Neural cell (in vitro differentiated cells): ENCODE data around the gene ZNF444. TPM values are rescaled to one million over a fixed set of nuclear protein-coding genes. Genes with fewer than 3 reads are reported as not detected.

Source experiments
- H2AFZ ChIP-seq: fragments of 200-600, 300-800 bp; sonication (generic), shearing (Covaris generic); 2 replicates; pipeline ENCODE4 v1.6.0; 2014; ENCODE audit warnings: low read depth, mild to moderate bottlenecking, antibody characterized with exemption, low read length, moderate library complexity
- H3F3A ChIP-seq: fragments of 200-600 bp; shearing (Covaris generic); 2 replicates; pipeline ENCODE4 v1.6.1; 2016; ENCODE audit warnings: mild to moderate bottlenecking, moderate library complexity, mixed read lengths, antibody characterized with exemption, low read length; ENCODE audit not compliant: insufficient read depth, poor library complexity, severe bottlenecking
- H3K27ac ChIP-seq: fragments of 200-600, 300-800 bp; sonication (generic), shearing (Covaris generic); 2 replicates; pipeline ENCODE4 v1.5.1; 2014; ENCODE audit warnings: mild to moderate bottlenecking, low read length, moderate library complexity
- H3K27me3 ChIP-seq: fragments of 300-800, 200-600 bp; sonication (generic), shearing (Covaris generic); 2 replicates; pipeline ENCODE4 v1.6.0; 2014; ENCODE audit warnings: mild to moderate bottlenecking, low read depth, low read length, moderate library complexity; ENCODE audit not compliant: insufficient read depth
- H3K36me3 ChIP-seq: fragments of 300-800, 200-600 bp; sonication (generic), shearing (Covaris generic); 2 replicates; pipeline ENCODE4 v1.5.1; 2014; ENCODE audit warnings: mild to moderate bottlenecking, antibody characterized with exemption, low read length, moderate library complexity; ENCODE audit not compliant: insufficient read depth
- H3K4me2 ChIP-seq: fragments of 300-800, 200-600 bp; sonication (generic), shearing (Covaris generic); 2 replicates; pipeline ENCODE4 v1.6.0; 2014; ENCODE audit warnings: mild to moderate bottlenecking, low read length
- H3K4me3 ChIP-seq: fragments of 300-800, 200-600 bp; sonication (generic), shearing (Covaris generic); 2 replicates; pipeline ENCODE4 v1.5.1; 2014; ENCODE audit warnings: mild to moderate bottlenecking, low read length, moderate library complexity
- H3K79me2 ChIP-seq: fragments of 200-600 bp; shearing (Covaris generic); replicated peaks from 2 replicates; pipeline ENCODE4 v1.6.0; 2014; ENCODE audit warnings: mild to moderate bottlenecking, low read length, moderate library complexity; ENCODE audit not compliant: insufficient read depth
- H3K9ac ChIP-seq: fragments of 300-800, 200-600 bp; sonication (generic), shearing (Covaris generic); 2 replicates; pipeline ENCODE4 v1.6.1; 2016; ENCODE audit warnings: mild to moderate bottlenecking, low read length, mixed read lengths
- H3K9me2 ChIP-seq: fragments of 200-600 bp; shearing (Covaris generic); 2 replicates; pipeline ENCODE4 v1.6.1; 2016; ENCODE audit warnings: mild to moderate bottlenecking, low read length, mixed read lengths; ENCODE audit not compliant: insufficient read depth
- H3K9me3 ChIP-seq: fragments of 200-600, 300-800 bp; sonication (generic), shearing (Covaris generic); 2 replicates; pipeline ENCODE4 v1.6.1; 2016; ENCODE audit warnings: mild to moderate bottlenecking, mixed run types, low read length, moderate library complexity, mixed read lengths
- H4K20me1 ChIP-seq: fragments of 200-600 bp; shearing (Covaris generic); 2 replicates; pipeline ENCODE4 v1.6.1; 2016; ENCODE audit warnings: mild to moderate bottlenecking, mixed run types; ENCODE audit not compliant: insufficient read depth
- CTCF ChIP-seq: fragments of 450-650 bp; IDR thresholded peaks from 2 replicates; pipeline ENCODE4 v1.5.1; 2014; ENCODE audit warnings: antibody characterized with exemption, mild to moderate bottlenecking, moderate library complexity; ENCODE audit not compliant: poor library complexity, severe bottlenecking
- EP300 ChIP-seq: fragments of 450-650 bp; conservative IDR thresholded peaks from 2 replicates; pipeline ENCODE4 v1.6.1; 2014; ENCODE audit warnings: antibody characterized with exemption, mild to moderate bottlenecking, moderate library complexity; ENCODE audit not compliant: poor library complexity, severe bottlenecking
- EZH2 ChIP-seq: fragments of 200-600, 300-800 bp; shearing (Covaris generic), sonication (generic); IDR thresholded peaks from 2 replicates; pipeline ENCODE4 v1.6.1; 2014; ENCODE audit warnings: antibody characterized with exemption, low read length, borderline replicate concordance, mild to moderate bottlenecking; ENCODE audit not compliant: insufficient read depth, poor library complexity, severe bottlenecking
- MXI1 ChIP-seq: fragments of 450-650 bp; conservative IDR thresholded peaks from 2 replicates; pipeline ENCODE4 v1.6.1; 2014; ENCODE audit warnings: antibody characterized with exemption, mild to moderate bottlenecking; ENCODE audit not compliant: poor library complexity, severe bottlenecking
- POLR2AphosphoS5 ChIP-seq: IDR thresholded peaks from 2 replicates; pipeline ENCODE4 v1.6.1; 2012
- RAD21 ChIP-seq: fragments of 450-650 bp; conservative IDR thresholded peaks from 2 replicates; pipeline ENCODE4 v1.6.1; 2014; ENCODE audit warnings: antibody characterized with exemption, mild to moderate bottlenecking, moderate library complexity
- SMC3 ChIP-seq: fragments of 450-650 bp; conservative IDR thresholded peaks from 2 replicates; pipeline ENCODE4 v1.6.1; 2014; ENCODE audit warnings: antibody characterized with exemption, mild to moderate bottlenecking, moderate library complexity; ENCODE audit not compliant: poor library complexity
- TAF1 ChIP-seq: IDR thresholded peaks from 2 replicates; pipeline ENCODE4 v1.6.1; 2012; ENCODE audit warnings: low read depth
- polyA plus RNA-seq: library from polyadenylated mRNA; depleted of rRNA; stranded (reverse); fragments of >200 nt; gene quantifications from 2 replicates; pipeline ENCODE4 v1.2.3, GENCODE V29; 2014
- TF ChIP-seq, protein P1 (sequence below): IDR thresholded peaks from 2 replicates; pipeline ENCODE4 v1.6.1; 2012; ENCODE audit warnings: borderline replicate concordance

ZNF444 gene
- polyA plus RNA-seq, 1 donor from 2014 or later, result 45.6 TPM

- H3K27me3 ChIP-seq, result no peaks in the 10 kb centered on the region
- H3K9me2 ChIP-seq, result no peaks in the 10 kb centered on the region
- no peaks in the 10 kb centered on the region for H3F3A ChIP-seq
- H3K27ac ChIP-seq, result no peak overlapping the region
- H3K36me3 ChIP-seq, result no peaks in the 10 kb centered on the region
- no peak for TF ChIP-seq POLR2AphosphoS5
- no peak for TF ChIP-seq EZH2
- TF ChIP-seq TAF1, result no peak
- TF ChIP-seq EP300, result no peak
- no peak for TF ChIP-seq MXI1
- no peak for TF ChIP-seq CTCF
- no peak for TF ChIP-seq SMC3
- TF ChIP-seq, protein P1, sequence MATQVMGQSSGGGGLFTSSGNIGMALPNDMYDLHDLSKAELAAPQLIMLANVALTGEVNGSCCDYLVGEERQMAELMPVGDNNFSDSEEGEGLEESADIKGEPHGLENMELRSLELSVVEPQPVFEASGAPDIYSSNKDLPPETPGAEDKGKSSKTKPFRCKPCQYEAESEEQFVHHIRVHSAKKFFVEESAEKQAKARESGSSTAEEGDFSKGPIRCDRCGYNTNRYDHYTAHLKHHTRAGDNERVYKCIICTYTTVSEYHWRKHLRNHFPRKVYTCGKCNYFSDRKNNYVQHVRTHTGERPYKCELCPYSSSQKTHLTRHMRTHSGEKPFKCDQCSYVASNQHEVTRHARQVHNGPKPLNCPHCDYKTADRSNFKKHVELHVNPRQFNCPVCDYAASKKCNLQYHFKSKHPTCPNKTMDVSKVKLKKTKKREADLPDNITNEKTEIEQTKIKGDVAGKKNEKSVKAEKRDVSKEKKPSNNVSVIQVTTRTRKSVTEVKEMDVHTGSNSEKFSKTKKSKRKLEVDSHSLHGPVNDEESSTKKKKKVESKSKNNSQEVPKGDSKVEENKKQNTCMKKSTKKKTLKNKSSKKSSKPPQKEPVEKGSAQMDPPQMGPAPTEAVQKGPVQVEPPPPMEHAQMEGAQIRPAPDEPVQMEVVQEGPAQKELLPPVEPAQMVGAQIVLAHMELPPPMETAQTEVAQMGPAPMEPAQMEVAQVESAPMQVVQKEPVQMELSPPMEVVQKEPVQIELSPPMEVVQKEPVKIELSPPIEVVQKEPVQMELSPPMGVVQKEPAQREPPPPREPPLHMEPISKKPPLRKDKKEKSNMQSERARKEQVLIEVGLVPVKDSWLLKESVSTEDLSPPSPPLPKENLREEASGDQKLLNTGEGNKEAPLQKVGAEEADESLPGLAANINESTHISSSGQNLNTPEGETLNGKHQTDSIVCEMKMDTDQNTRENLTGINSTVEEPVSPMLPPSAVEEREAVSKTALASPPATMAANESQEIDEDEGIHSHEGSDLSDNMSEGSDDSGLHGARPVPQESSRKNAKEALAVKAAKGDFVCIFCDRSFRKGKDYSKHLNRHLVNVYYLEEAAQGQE, result no peak
- TF ChIP-seq RAD21, result no peak
- peaks cover 14% of the 10 kb centered on the region for H3K79me2 ChIP-seq
- no peak overlapping the region for H2AFZ ChIP-seq
- H3K4me3 ChIP-seq, result no peak overlapping the region
- no peak overlapping the region for H3K9ac ChIP-seq
- no peak overlapping the region for H3K4me2 ChIP-seq
- no peaks in the 10 kb centered on the region for H3K9me3 ChIP-seq
- H4K20me1 ChIP-seq, result no peaks in the 10 kb centered on the region
These were observed 3.0 kb upstream of the ZNF444 start for GRCh38 chr19:56138069-56138468.

DNA sequence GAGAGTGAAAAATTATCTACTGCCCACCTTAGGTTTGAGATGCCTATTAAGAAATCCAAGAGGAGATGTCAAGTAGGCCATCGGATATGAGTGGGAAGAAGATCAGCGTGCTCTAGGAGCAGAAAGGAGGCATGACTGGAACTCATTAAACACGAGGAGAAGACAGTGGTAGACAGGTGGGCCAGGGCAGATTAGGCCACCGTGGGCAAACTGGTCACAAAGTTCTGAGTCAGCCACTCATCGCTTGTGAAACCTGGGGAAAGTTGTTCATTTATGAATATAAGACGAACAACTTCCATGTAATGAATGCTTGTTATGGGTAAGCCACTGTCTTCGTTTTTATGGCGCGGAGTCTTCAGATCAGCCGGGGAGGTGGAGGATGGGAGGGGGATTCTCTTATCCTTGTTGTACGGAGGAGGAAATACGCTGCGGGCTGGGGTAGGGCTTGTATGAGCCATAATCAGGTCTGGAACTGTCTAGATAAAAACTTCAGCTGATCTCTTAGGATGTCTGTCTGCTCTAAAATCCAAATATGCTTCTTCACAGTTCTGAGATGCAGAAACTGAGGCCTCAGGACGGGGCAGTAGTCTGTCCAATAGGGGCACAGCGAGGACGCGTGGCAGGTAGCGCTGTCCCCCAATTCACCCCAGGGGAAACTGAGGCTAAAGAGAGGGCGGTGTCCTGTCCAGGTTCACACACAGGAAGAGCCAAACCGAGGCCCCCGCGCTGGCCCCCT lies 1.1 kb upstream of the ZNF444 start:
- H3K9me3 ChIP-seq, result no peaks in the 10 kb centered on the region
- H3F3A ChIP-seq, result no peaks in the 10 kb centered on the region
- H3K9ac ChIP-seq, result peak overlapping the region; percentile 81
- peak overlapping the region; percentile 72 for H3K4me3 ChIP-seq
- H3K9me2 ChIP-seq, result no peaks in the 10 kb centered on the region
- no peaks in the 10 kb centered on the region for H3K27me3 ChIP-seq
- no peaks in the 10 kb centered on the region for H3K36me3 ChIP-seq
- TF ChIP-seq POLR2AphosphoS5, result no peak
- TF ChIP-seq, protein P1, result no peak
- no peak for TF ChIP-seq RAD21
- no peak for TF ChIP-seq SMC3
- no peak for TF ChIP-seq EZH2
- TF ChIP-seq MXI1, result no peak
- TF ChIP-seq CTCF, result no peak
- no peak for TF ChIP-seq TAF1
- TF ChIP-seq EP300, result no peak
- H4K20me1 ChIP-seq, result no peaks in the 10 kb centered on the region
- peak overlapping the region; percentile 86 for H3K27ac ChIP-seq
- H2AFZ ChIP-seq, result peak overlapping the region; percentile 93
- H3K79me2 ChIP-seq, result peaks cover 14% of the 10 kb centered on the region
- peak overlapping the region; percentile 11 for H3K4me2 ChIP-seq
